Spleen (tissue), 7 donors: Measurements from ENCODE around the gene FAM151A.

Experiments
- POLR2A ChIP-seq, 3 donors: fragments of 450-650 bp; IDR thresholded peaks; one replicate each; pipeline ENCODE4 v1.5.1; 2017; ENCODE audit warnings: antibody characterized with exemption in 3 of 3, mild to moderate bottlenecking in 1 of 3
- TF ChIP-seq, protein P1 (sequence below), 11 experiments: fragments of 200-600 bp in 7 of 11; fragments of 450-650 bp in 4 of 11; sonication (generic) in 4 of 11; IDR thresholded peaks in 8 of 11; conservative IDR thresholded peaks in 3 of 11; 1 replicate in 7 of 11; 2 replicates in 4 of 11; pipeline versions ENCODE4 v1.4.0 to v1.8.0; 2016 to 2021; ENCODE audit warnings: antibody characterized with exemption in 11 of 11, inconsistent platforms in 4 of 11, mild to moderate bottlenecking in 1 of 11
- donor health status: DM: no; HTN: no; CAD: no; lungs with moderate emphysema.
- donor health status: DM: no; HTN: no; CAD: no.
- donor health status: DM: no; HTN: no; CAD: no.

DNA sequence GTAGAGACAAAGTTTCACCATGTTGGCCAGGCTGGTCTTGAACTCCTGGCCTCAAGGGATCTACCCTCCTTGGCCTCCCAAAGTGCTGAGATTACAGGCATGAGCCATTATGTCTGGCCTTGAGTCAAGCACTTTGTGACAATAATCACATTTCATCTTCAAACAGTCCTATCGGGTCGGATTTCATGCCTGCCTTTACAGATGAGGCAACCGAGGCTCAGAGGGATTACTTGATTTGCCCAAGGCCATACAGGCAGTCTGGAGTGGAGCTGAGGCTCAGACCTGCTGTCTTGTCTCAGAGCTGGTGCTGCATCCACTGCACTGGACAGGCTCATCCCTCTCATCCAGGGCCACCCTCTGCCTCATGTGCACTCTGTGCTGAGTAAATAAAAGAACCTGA, 26.6 kb downstream of the FAM151A start:
- TF ChIP-seq, protein P1, sequence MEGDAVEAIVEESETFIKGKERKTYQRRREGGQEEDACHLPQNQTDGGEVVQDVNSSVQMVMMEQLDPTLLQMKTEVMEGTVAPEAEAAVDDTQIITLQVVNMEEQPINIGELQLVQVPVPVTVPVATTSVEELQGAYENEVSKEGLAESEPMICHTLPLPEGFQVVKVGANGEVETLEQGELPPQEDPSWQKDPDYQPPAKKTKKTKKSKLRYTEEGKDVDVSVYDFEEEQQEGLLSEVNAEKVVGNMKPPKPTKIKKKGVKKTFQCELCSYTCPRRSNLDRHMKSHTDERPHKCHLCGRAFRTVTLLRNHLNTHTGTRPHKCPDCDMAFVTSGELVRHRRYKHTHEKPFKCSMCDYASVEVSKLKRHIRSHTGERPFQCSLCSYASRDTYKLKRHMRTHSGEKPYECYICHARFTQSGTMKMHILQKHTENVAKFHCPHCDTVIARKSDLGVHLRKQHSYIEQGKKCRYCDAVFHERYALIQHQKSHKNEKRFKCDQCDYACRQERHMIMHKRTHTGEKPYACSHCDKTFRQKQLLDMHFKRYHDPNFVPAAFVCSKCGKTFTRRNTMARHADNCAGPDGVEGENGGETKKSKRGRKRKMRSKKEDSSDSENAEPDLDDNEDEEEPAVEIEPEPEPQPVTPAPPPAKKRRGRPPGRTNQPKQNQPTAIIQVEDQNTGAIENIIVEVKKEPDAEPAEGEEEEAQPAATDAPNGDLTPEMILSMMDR (IDR thresholded peaks at IDR 0.05 in 8 of 11, conservative IDR thresholded peaks at IDR 0.05 in 3 of 11) = no peak
- no peak for TF ChIP-seq POLR2A (IDR thresholded peaks at IDR 0.05)
